OCI-LY7 (cell line): Measurements from ENCODE around the gene PAM16.

Experiments used
- CTCF ChIP-seq: fragments of 200-600 bp; sonication (generic); conservative IDR thresholded peaks from 2 replicates; pipeline ENCODE4 v1.5.1; 2014; ENCODE audit warnings: mild to moderate bottlenecking, antibody characterized with exemption, low read length, moderate library complexity, mixed read lengths
- EZH2phosphoT487 ChIP-seq: fragments of 200-600 bp; sonication (generic); IDR thresholded peaks from 2 replicates; pipeline ENCODE4 v1.6.1; 2018; ENCODE audit warnings: low read depth, borderline replicate concordance, mild to moderate bottlenecking, mixed run types, antibody characterized with exemption, low read length, moderate library complexity, mixed read lengths

- TF ChIP-seq CTCF (no peak), EZH2phosphoT487 (no peak)
Observed at GRCh38 chr16:4337540-4338088, 13.5 kb downstream of the PAM16 start.
